Neural progenitor cell (in vitro differentiated cells): ENCODE measurements around the gene SRSF12.

Source experiments
- EZH2 ChIP-seq: fragments of 200-600 bp; sonication (generic); IDR thresholded peaks from 2 replicates; pipeline ENCODE4 v1.6.1; 2017; ENCODE audit warnings: antibody characterized with exemption, mild to moderate bottlenecking, moderate library complexity
- EZH2phosphoT487 ChIP-seq: fragments of 200-600 bp; sonication (generic); IDR thresholded peaks from 2 replicates; pipeline ENCODE4 v1.6.1; 2017; ENCODE audit warnings: antibody characterized with exemption
- TF ChIP-seq, protein P1 (sequence below): fragments of 200-600 bp; sonication (generic); IDR thresholded peaks from 2 replicates; pipeline ENCODE4 v1.5.1; 2017; ENCODE audit warnings: antibody characterized with exemption, mild to moderate bottlenecking

DNA sequence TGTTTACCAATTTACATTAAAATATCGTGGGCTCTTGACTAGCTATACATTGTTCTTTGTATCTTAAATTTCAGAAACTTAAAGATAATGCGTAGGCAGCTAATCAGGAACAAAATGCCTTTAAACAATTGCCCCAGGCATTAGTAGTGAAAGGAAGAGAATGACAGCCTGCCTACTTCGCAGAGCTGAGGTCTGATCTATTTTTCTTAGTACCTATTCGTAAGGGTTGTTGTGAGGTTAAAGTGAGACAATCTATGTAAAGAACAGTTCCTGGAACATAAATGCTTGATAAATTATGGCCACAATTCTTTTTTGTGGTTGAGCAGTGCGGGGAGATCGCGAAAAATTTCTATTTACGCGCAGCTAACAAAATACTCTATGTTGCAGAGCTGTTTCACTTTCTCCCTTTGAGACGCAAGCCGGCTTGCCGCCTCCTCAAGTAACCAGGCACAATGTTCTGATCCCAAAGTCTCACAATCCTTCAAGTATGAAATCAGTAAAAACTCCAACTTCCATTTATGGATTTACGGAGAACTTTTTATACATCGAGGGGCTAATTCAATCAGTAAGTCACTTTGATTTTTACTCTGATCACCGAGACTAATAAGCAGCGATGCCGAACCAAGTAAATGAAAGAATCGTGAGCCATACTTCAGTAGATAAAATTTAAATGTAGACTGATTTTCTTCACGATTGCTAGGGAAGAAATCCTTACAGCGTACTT lies 38.2 kb downstream of the SRSF12 start:
- TF ChIP-seq, protein P1, sequence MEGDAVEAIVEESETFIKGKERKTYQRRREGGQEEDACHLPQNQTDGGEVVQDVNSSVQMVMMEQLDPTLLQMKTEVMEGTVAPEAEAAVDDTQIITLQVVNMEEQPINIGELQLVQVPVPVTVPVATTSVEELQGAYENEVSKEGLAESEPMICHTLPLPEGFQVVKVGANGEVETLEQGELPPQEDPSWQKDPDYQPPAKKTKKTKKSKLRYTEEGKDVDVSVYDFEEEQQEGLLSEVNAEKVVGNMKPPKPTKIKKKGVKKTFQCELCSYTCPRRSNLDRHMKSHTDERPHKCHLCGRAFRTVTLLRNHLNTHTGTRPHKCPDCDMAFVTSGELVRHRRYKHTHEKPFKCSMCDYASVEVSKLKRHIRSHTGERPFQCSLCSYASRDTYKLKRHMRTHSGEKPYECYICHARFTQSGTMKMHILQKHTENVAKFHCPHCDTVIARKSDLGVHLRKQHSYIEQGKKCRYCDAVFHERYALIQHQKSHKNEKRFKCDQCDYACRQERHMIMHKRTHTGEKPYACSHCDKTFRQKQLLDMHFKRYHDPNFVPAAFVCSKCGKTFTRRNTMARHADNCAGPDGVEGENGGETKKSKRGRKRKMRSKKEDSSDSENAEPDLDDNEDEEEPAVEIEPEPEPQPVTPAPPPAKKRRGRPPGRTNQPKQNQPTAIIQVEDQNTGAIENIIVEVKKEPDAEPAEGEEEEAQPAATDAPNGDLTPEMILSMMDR: no peak
- TF ChIP-seq EZH2 (no peak), EZH2phosphoT487 (no peak)
